ENCODE results near the gene DNAJC24.

Gene DNAJC24

GRCh38 chr11:31375879-31376278 is 6.2 kb downstream of the DNAJC24 start:
- no peaks in the 10 kb centered on the region for H3K9me3 ChIP-seq (ENCODE audit: insufficient read depth, low read length, severe bottlenecking)
- no peak for ATAC-seq (ENCODE audit: insufficient read depth, low read depth)
- peaks cover 10% of the 10 kb centered on the region for H3K4me1 ChIP-seq (ENCODE audit: insufficient read depth, low read length)
- no peaks in the 10 kb centered on the region for H4K20me1 ChIP-seq (ENCODE audit: insufficient read depth, low read length)
- H2AFZ ChIP-seq (ENCODE audit: low read depth, low read length), result no peak overlapping the region
- H3K4me2 ChIP-seq (ENCODE audit: insufficient read depth, low read length), result no peak overlapping the region
- TF ChIP-seq CTCF (IDR thresholded peaks at IDR 0.05; ENCODE audit: borderline replicate concordance, extremely low read depth, low read length, poor library complexity, severe bottlenecking) (no peak), EZH2 (IDR thresholded peaks at IDR 0.05; ENCODE audit: borderline replicate concordance, low read depth, low read length, severe bottlenecking) (no peak)
- no peak overlapping the region for H3K4me3 ChIP-seq (ENCODE audit: low read depth in 1 of 2, low read length in 2 of 2)
- no peak overlapping the region for H3K27ac ChIP-seq (ENCODE audit: low read length)
- H3K79me2 ChIP-seq (ENCODE audit: insufficient read depth, low read length), result peaks cover 4% of the 10 kb centered on the region
- DNase-seq, result no peak
- H3K27me3 ChIP-seq (ENCODE audit: insufficient read depth, low read length, poor library complexity), result no peaks in the 10 kb centered on the region
- no peaks in the 10 kb centered on the region for H3K36me3 ChIP-seq (ENCODE audit: insufficient read depth, low read length)
- no peak overlapping the region for H3K9ac ChIP-seq (ENCODE audit: low read depth, low read length)

- ATAC-seq (ENCODE audit: insufficient read depth, low read depth) (no peak), DNase-seq (no peak)
- Histone ChIP-seq H3K9ac (ENCODE audit: low read depth, low read length) (no peak overlapping the region), H3K27ac (ENCODE audit: low read length) (no peak overlapping the region), H3K79me2 (ENCODE audit: insufficient read depth, low read length) (peaks cover 2% of the 10 kb centered on the region; the same call in 1 of the 2 replicates), H3K36me3 (ENCODE audit: insufficient read depth, low read length) (no peaks in the 10 kb centered on the region; the same call in 1 of the 2 replicates), H3K27me3 (ENCODE audit: insufficient read depth, low read length, poor library complexity) (no peaks in the 10 kb centered on the region), H2AFZ (ENCODE audit: low read depth, low read length) (no peak overlapping the region), H4K20me1 (ENCODE audit: insufficient read depth, low read length) (peaks cover 3% of the 10 kb centered on the region; the same call in 1 of the 2 replicates), H3K9me3 (ENCODE audit: insufficient read depth, low read length, severe bottlenecking) (no peaks in the 10 kb centered on the region), H3K4me3 (ENCODE audit: low read depth in 1 of 2, low read length in 2 of 2) (no peak overlapping the region), H3K4me1 (ENCODE audit: insufficient read depth, low read length) (no peaks in the 10 kb centered on the region), H3K4me2 (ENCODE audit: insufficient read depth, low read length) (no peak overlapping the region)
- TF ChIP-seq CTCF (IDR thresholded peaks at IDR 0.05; ENCODE audit: borderline replicate concordance, extremely low read depth, low read length, poor library complexity, severe bottlenecking) (no peak), EZH2 (IDR thresholded peaks at IDR 0.05; ENCODE audit: borderline replicate concordance, low read depth, low read length, severe bottlenecking) (no peak)
Measured at GRCh38 chr11:31383116-31383515, 13.5 kb downstream of the DNAJC24 start.

- Histone ChIP-seq H4K20me1 (ENCODE audit: insufficient read depth, low read length) (peaks cover 3% of the 10 kb centered on the region; the same call in 1 of the 2 replicates), H3K9me3 (ENCODE audit: insufficient read depth, low read length, severe bottlenecking) (no peaks in the 10 kb centered on the region), H3K36me3 (ENCODE audit: insufficient read depth, low read length) (no peaks in the 10 kb centered on the region; the same call in 1 of the 2 replicates), H3K4me3 (ENCODE audit: low read depth in 1 of 2, low read length in 2 of 2) (no peak overlapping the region), H3K27ac (ENCODE audit: low read length) (no peak overlapping the region), H2AFZ (ENCODE audit: low read depth, low read length) (no peak overlapping the region), H3K79me2 (ENCODE audit: insufficient read depth, low read length) (peaks cover 2% of the 10 kb centered on the region; the same call in 1 of the 2 replicates), H3K4me1 (ENCODE audit: insufficient read depth, low read length) (no peaks in the 10 kb centered on the region), H3K9ac (ENCODE audit: low read depth, low read length) (no peak overlapping the region), H3K4me2 (ENCODE audit: insufficient read depth, low read length) (no peak overlapping the region), H3K27me3 (ENCODE audit: insufficient read depth, low read length, poor library complexity) (no peaks in the 10 kb centered on the region)
- TF ChIP-seq EZH2 (IDR thresholded peaks at IDR 0.05; ENCODE audit: borderline replicate concordance, low read depth, low read length, severe bottlenecking), result no peak
- no peak for TF ChIP-seq CTCF (IDR thresholded peaks at IDR 0.05; ENCODE audit: borderline replicate concordance, extremely low read depth, low read length, poor library complexity, severe bottlenecking)
- ATAC-seq (ENCODE audit: insufficient read depth, low read depth), result no peak
- no peak for DNase-seq
Measured at GRCh38 chr11:31387379-31387778, 17.7 kb downstream of the DNAJC24 start.
